Stomach (tissue), 4 donors: Measurements from ENCODE around the gene MCL1.
A peak's percentile ranks its signal among the peaks of the same experiment; 100 is the strongest.

Experiments used
- POLR2A ChIP-seq, 4 donors: fragments of 450-650 bp; IDR thresholded peaks; one replicate each; pipeline ENCODE4 v1.6.1; 2016; ENCODE audit warnings: antibody characterized with exemption in 4 of 4, control low read depth in 2 of 4, mild to moderate bottlenecking in 1 of 4, moderate library complexity in 1 of 4
- POLR2AphosphoS5 ChIP-seq, 3 donors: sonication (generic); formaldehyde crosslinking; IDR thresholded peaks; one replicate each; pipeline ENCODE4 v1.6.1; 2016; ENCODE audit warnings: antibody characterized with exemption in 3 of 3
- TF ChIP-seq, protein P1 (sequence below), 7 experiments: fragments of 450-650 bp in 4 of 7; fragments of 200-600 bp in 3 of 7; sonication (generic) in 3 of 7; IDR thresholded peaks; one replicate each; pipeline ENCODE4 v1.5.1; 2016 to 2019; ENCODE audit warnings: antibody characterized with exemption in 7 of 7, control low read depth in 2 of 7, mild to moderate bottlenecking in 1 of 7

DNA sequence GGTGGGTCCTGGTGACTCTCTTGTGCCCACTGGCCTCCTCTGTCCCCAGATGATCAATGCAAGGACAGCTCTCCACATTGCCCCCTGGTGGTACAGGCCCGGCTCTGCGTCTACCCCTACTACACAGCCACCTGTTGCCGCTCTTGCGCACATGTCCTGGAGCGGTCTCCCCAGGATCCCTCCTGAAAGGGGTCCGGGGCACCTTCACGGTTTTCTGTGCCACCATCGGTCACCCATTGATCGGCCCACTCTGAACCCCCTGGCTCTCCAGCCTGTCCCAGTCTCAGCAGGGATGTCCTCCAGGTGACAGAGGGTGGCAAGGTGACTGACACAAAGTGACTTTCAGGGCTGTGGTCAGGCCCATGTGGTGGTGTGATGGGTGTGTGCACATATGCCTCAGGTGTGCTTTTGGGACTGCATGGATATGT lies 19.4 kb downstream of the MCL1 start:
- no peak for TF ChIP-seq POLR2A (IDR thresholded peaks at IDR 0.05)
- TF ChIP-seq, protein P1, sequence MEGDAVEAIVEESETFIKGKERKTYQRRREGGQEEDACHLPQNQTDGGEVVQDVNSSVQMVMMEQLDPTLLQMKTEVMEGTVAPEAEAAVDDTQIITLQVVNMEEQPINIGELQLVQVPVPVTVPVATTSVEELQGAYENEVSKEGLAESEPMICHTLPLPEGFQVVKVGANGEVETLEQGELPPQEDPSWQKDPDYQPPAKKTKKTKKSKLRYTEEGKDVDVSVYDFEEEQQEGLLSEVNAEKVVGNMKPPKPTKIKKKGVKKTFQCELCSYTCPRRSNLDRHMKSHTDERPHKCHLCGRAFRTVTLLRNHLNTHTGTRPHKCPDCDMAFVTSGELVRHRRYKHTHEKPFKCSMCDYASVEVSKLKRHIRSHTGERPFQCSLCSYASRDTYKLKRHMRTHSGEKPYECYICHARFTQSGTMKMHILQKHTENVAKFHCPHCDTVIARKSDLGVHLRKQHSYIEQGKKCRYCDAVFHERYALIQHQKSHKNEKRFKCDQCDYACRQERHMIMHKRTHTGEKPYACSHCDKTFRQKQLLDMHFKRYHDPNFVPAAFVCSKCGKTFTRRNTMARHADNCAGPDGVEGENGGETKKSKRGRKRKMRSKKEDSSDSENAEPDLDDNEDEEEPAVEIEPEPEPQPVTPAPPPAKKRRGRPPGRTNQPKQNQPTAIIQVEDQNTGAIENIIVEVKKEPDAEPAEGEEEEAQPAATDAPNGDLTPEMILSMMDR (IDR thresholded peaks at IDR 0.05) = peak in 5 of 7 experiments; percentile 86 to 97 (median 94)
- peak in 1 of 3 donors; percentile 56 for TF ChIP-seq POLR2AphosphoS5 (IDR thresholded peaks at IDR 0.05)
